OCI-LY7 (cell line): ENCODE results near the gene PRELP.

ENCODE experiments used
- EZH2phosphoT487 ChIP-seq: fragments of 200-600 bp; sonication (generic); IDR thresholded peaks from 2 replicates; pipeline ENCODE4 v1.6.1; 2018; ENCODE audit warnings: low read depth, borderline replicate concordance, mild to moderate bottlenecking, mixed run types, antibody characterized with exemption, low read length, moderate library complexity, mixed read lengths
- TF ChIP-seq, protein P1 (sequence below): fragments of 200-600 bp; sonication (generic); conservative IDR thresholded peaks from 2 replicates; pipeline ENCODE4 v1.5.1; 2014; ENCODE audit warnings: mild to moderate bottlenecking, antibody characterized with exemption, low read length, moderate library complexity, mixed read lengths

- TF ChIP-seq, protein P1, sequence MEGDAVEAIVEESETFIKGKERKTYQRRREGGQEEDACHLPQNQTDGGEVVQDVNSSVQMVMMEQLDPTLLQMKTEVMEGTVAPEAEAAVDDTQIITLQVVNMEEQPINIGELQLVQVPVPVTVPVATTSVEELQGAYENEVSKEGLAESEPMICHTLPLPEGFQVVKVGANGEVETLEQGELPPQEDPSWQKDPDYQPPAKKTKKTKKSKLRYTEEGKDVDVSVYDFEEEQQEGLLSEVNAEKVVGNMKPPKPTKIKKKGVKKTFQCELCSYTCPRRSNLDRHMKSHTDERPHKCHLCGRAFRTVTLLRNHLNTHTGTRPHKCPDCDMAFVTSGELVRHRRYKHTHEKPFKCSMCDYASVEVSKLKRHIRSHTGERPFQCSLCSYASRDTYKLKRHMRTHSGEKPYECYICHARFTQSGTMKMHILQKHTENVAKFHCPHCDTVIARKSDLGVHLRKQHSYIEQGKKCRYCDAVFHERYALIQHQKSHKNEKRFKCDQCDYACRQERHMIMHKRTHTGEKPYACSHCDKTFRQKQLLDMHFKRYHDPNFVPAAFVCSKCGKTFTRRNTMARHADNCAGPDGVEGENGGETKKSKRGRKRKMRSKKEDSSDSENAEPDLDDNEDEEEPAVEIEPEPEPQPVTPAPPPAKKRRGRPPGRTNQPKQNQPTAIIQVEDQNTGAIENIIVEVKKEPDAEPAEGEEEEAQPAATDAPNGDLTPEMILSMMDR: no peak
- TF ChIP-seq EZH2phosphoT487: no peak
These were observed 61.0 kb downstream of the PRELP start for GRCh38 chr1:203536575-203536974.
